ENCODE results near the gene PRKG1. TPM values are rescaled to one million over a fixed set of nuclear protein-coding genes. Genes with fewer than 3 reads are reported as not detected.

The PRKG1 gene
- total and polyA plus RNA-seq, 2 of the 8 experiments (the other 6 are each of a cell fraction or from before 2014, with no cell fraction given), result 4.2 to 15.2 TPM

DNA sequence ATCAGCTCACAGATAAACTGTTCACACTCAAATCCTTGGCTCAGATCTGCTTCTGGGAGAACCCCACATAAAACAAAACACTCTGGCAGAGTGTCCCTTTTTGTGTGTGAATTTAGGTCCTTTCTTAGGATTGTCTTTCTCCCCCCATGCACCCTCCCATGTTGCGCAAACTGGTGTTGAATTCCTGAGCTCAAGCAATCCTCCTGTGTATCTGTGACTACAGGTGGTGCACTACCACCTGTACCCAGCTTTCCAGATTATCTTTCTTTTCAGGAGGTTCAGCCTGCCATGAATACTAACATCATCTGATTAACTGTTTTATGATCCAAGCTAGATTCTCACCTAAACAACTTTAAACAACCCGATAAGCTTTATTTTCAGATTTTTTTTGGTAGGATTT lies 802.7 kb downstream of the PRKG1 start:
- H3K9ac ChIP-seq (replicated peaks in 1 of 4; ENCODE audit: extremely low read depth in 1 of 4, low read depth in 3 of 4, low read length in 3 of 4), result no peak overlapping the region
- H3K4me3 ChIP-seq (ENCODE audit: extremely low read depth in 1 of 4, insufficient read depth in 2 of 4, low read depth in 3 of 4, low read length in 4 of 4), result no peak overlapping the region
- DNase-seq (ENCODE audit: low read depth in 1 of 2, low spot score in 2 of 2) (no peak), FAIRE-seq (no peak)
- H3K14ac ChIP-seq (ENCODE audit: insufficient read length), result no peak overlapping the region
- no peaks in the 10 kb centered on the region for H3K79me2 ChIP-seq (ENCODE audit: control insufficient read depth in 1 of 2, insufficient read depth in 2 of 2, low read length in 2 of 2)
- H3K9me3 ChIP-seq (ENCODE audit: insufficient read depth in 2 of 2, low read depth in 1 of 2, low read length in 1 of 2), result no peaks in the 10 kb centered on the region
- H3K4me1 ChIP-seq (replicated peaks in 1 of 4; ENCODE audit: control insufficient read depth in 3 of 4, insufficient read depth in 4 of 4, low read length in 3 of 4), result no peaks in the 10 kb centered on the region; a peak in 1 of 7 replicates
- ChIA-PET CTCF (ENCODE audit: partially characterized antibody) (interaction anchor here (0.8 to 2.1 kb wide), 11 partner anchors 9 to 489 kb away, joined by 3 to 6 read pairs (median 4); no protein-coding TSS in a partner anchor), POLR2A (ENCODE audit: partially characterized antibody) (no interaction called here)
- H3K27me3 ChIP-seq (replicated peaks in 1 of 4; ENCODE audit: control insufficient read depth in 3 of 4, extremely low read depth in 1 of 4, insufficient read depth in 3 of 4, low read length in 3 of 4), result no peaks in the 10 kb centered on the region
- H3K27ac ChIP-seq (ENCODE audit: low read depth, low read length), result no peak overlapping the region
- H3K18ac ChIP-seq (ENCODE audit: extremely low read depth, low read length), result no peak overlapping the region
- H3K79me1 ChIP-seq (ENCODE audit: low read depth, low read length), result no peaks in the 10 kb centered on the region
- H4K8ac ChIP-seq (ENCODE audit: extremely low read depth, insufficient read depth, low read length), result no peak overlapping the region
- H3K4ac ChIP-seq (replicated peaks; ENCODE audit: insufficient read length, low read depth, low read length), result no peak overlapping the region
- TF ChIP-seq SIRT6 (IDR thresholded peaks at IDR 0.05; ENCODE audit: low read length), result no peak
- TF ChIP-seq CEBPB (IDR thresholded peaks at IDR 0.05; ENCODE audit: low read depth, low read length), result peak; percentile 91
- H2AK5ac ChIP-seq (ENCODE audit: low read depth, low read length), result no peak overlapping the region
- no peaks in the 10 kb centered on the region for H3K36me3 ChIP-seq (ENCODE audit: control insufficient read depth in 2 of 4, insufficient read depth in 4 of 4, low read length in 3 of 4)
- H3K56ac ChIP-seq (replicated peaks; ENCODE audit: insufficient read length, low read depth, low read length), result no peak overlapping the region
- no peaks in the 10 kb centered on the region for H4K20me1 ChIP-seq (replicated peaks in 1 of 2; ENCODE audit: control insufficient read depth in 1 of 2, insufficient read depth in 2 of 2, low read length in 2 of 2)
- H2AFZ ChIP-seq (ENCODE audit: low read length), result no peak overlapping the region
- H4K5ac ChIP-seq (ENCODE audit: insufficient read length, low read depth, low read length), result no peak overlapping the region
- no peak overlapping the region for H3K23ac ChIP-seq (ENCODE audit: insufficient read length)
- no peak overlapping the region for H2BK20ac ChIP-seq (ENCODE audit: low read length)
- no peak overlapping the region for H4K91ac ChIP-seq (replicated peaks; ENCODE audit: insufficient read length, low read length)
- no peaks in the 10 kb centered on the region for H3K23me2 ChIP-seq (ENCODE audit: low read depth, low read length)
- H2BK12ac ChIP-seq (ENCODE audit: low read depth, low read length), result no peak overlapping the region
- WGBS, 2 experiments (ENCODE audit: extremely low coverage in 1 of 2, insufficient coverage in 1 of 2, insufficient read length in 1 of 2, insufficient replicate concordance in 2 of 2, low coverage in 1 of 2, low lambda C conversion rate in 2 of 2, missing lambda C conversion rate in 1 of 2), result 93% methylated on average over 2 of the region's 2 CpGs; no CpG with 5 or more reads in 1 of the 2 experiments
- H2BK120ac ChIP-seq (replicated peaks; ENCODE audit: low read depth, low read length), result no peak overlapping the region
- H2BK15ac ChIP-seq (ENCODE audit: low read length), result no peak overlapping the region
- no peak overlapping the region for H3K4me2 ChIP-seq (ENCODE audit: insufficient read depth in 1 of 2, low read depth in 2 of 2, low read length in 2 of 2)
- no peak overlapping the region for H2BK5ac ChIP-seq (ENCODE audit: low read depth, low read length)

All from H1 (cell line).